ENCODE data around the gene VTN.

Gene VTN

DNA sequence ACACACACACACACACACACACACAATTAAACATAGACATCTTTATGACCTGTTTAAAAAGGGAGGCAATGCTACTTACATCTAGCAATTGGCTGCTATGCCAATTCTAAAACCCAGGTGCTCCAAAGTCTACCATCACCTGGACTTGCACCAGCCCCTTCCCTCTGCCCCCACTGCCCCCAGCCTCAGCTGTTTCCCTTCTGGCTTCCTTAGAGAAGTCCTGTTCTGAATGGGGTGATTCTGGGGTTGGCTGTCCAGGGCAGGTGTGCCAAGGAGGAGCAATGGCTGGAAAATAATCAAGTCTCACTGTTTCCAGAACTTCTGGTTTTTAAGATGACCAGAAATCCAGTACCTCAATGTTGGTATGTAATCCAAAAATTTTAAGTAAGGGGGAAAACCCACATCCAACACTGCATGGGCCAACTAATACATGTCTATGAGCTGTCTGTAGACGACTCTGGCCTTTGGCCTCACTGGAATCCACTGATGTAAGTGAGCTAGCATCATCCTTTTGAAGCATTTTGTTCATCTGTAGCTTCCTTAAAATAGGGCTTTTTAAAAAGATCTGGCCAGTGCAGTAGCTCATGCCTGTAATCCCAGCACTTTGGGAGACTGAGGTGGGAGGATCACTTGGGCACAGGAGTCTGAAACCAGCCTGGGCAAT is 36.9 kb downstream of the VTN start:
- 70% methylated on average over 1 of the region's 1 CpG; no CpG with 5 or more reads in 1 of the 2 experiments for WGBS, 2 experiments (ENCODE audit: insufficient coverage in 2 of 2)
- Histone ChIP-seq H3K9me3 (ENCODE audit: control insufficient read depth, low read length) (no peaks in the 10 kb centered on the region), H3K27ac (ENCODE audit: low read depth, low read length, severe bottlenecking) (no peak overlapping the region), H3K4me1 (ENCODE audit: control insufficient read depth, insufficient read depth, low read length, poor library complexity, severe bottlenecking) (peaks cover 22% of the 10 kb centered on the region), H3K4me3 (ENCODE audit: extremely low read depth, insufficient read depth, low read length, poor library complexity, severe bottlenecking) (no peak overlapping the region), H3K36me3 (ENCODE audit: control insufficient read depth, insufficient read depth, low read length) (peaks cover 41% of the 10 kb centered on the region)

- no peak overlapping the region for H3K27ac ChIP-seq (ENCODE audit: low read depth, low read length, severe bottlenecking)
- H3K4me1 ChIP-seq (ENCODE audit: control insufficient read depth, insufficient read depth, low read length, poor library complexity, severe bottlenecking): peaks cover 10% of the 10 kb centered on the region
- peaks cover 41% of the 10 kb centered on the region for H3K36me3 ChIP-seq (ENCODE audit: control insufficient read depth, insufficient read depth, low read length)
- H3K9me3 ChIP-seq (ENCODE audit: control insufficient read depth, low read length): no peaks in the 10 kb centered on the region
- WGBS, 2 experiments (ENCODE audit: insufficient coverage in 2 of 2): 94 to 98% methylated on average over 5 of the region's 6 CpGs
- no peak overlapping the region for H3K4me3 ChIP-seq (ENCODE audit: extremely low read depth, insufficient read depth, low read length, poor library complexity, severe bottlenecking)
These were observed 38.2 kb downstream of the VTN start for GRCh38 chr17:28331891-28332420.

- Histone ChIP-seq H3K4me3 (ENCODE audit: extremely low read depth, insufficient read depth, low read length, poor library complexity, severe bottlenecking) (no peak overlapping the region), H3K4me1 (ENCODE audit: control insufficient read depth, insufficient read depth, low read length, poor library complexity, severe bottlenecking) (peaks cover 8% of the 10 kb centered on the region), H3K9me3 (ENCODE audit: control insufficient read depth, low read length) (no peaks in the 10 kb centered on the region), H3K27ac (ENCODE audit: low read depth, low read length, severe bottlenecking) (no peak overlapping the region), H3K36me3 (ENCODE audit: control insufficient read depth, insufficient read depth, low read length) (peaks cover 52% of the 10 kb centered on the region)
- 92 to 93% methylated on average over 5 of the region's 5 CpGs for WGBS, 2 experiments (ENCODE audit: insufficient coverage in 2 of 2)
These were observed 39.4 kb downstream of the VTN start for GRCh38 chr17:28330671-28331070.

- Histone ChIP-seq H3K36me3 (ENCODE audit: control insufficient read depth, insufficient read depth, low read length) (peaks cover 68% of the 10 kb centered on the region), H3K4me3 (ENCODE audit: extremely low read depth, insufficient read depth, low read length, poor library complexity, severe bottlenecking) (no peak overlapping the region), H3K9me3 (ENCODE audit: control insufficient read depth, low read length) (no peaks in the 10 kb centered on the region), H3K27ac (ENCODE audit: low read depth, low read length, severe bottlenecking) (no peak overlapping the region), H3K4me1 (ENCODE audit: control insufficient read depth, insufficient read depth, low read length, poor library complexity, severe bottlenecking) (peaks cover 8% of the 10 kb centered on the region)
- 83% methylated on average over 2 of the region's 4 CpGs for WGBS, 2 experiments (ENCODE audit: insufficient coverage in 2 of 2)
These were observed 41.8 kb downstream of the VTN start for GRCh38 chr17:28328325-28328724.

DNA sequence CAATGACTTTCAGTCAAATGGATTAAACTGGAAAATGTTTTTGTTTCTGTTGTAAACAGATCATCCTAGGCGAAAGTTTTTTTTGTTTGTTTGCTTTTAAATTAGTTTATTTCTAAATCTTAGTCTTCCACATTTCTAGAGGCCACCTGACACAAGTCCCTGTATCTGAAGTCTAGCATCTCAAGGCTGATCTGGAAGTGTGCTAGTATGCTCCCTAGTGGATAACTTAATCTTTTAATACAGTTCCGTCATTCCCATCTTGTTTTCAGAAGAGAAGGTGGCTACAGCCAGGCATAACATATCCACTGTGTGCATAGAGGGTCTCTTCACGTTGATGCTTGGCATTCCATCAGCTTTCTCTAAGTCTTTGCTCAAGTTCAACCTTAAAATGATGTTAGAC is 42.4 kb downstream of the VTN start:
- WGBS, 2 experiments (ENCODE audit: insufficient coverage in 2 of 2): 83 to 86% methylated on average over 1 to 2 of the region's 3 CpGs
- Histone ChIP-seq H3K4me1 (ENCODE audit: control insufficient read depth, insufficient read depth, low read length, poor library complexity, severe bottlenecking) (peaks cover 8% of the 10 kb centered on the region), H3K4me3 (ENCODE audit: extremely low read depth, insufficient read depth, low read length, poor library complexity, severe bottlenecking) (no peak overlapping the region), H3K27ac (ENCODE audit: low read depth, low read length, severe bottlenecking) (no peak overlapping the region), H3K9me3 (ENCODE audit: control insufficient read depth, low read length) (no peaks in the 10 kb centered on the region), H3K36me3 (ENCODE audit: control insufficient read depth, insufficient read depth, low read length) (peaks cover 68% of the 10 kb centered on the region)

DNA sequence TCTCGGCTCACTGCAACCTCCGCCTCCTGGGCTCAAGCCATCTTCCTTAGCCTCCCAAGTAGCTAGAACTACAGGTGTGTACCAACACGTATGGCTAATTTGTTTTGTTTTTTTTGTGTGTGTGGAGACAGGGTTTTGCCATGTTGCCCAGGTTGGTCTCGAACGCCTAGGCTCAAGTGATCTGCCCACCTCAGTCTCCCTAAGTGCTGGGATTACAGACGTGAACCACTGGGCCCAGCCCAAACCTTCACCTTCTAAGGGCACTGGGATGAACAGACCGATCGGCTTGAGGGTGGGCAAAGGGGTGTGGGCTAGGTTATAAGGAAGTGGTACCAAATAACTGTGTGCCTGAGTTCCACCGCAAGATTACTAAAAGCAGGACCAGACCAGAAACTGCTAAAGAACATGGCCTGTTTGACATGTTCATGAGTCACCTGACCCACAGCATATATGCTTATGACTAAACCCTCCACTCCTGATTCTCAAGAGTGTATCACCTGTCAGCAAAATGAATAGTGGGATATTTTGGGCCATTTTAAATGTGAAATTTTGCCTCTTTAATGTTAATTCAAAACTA is 43.0 kb downstream of the VTN start:
- WGBS, 2 experiments (ENCODE audit: insufficient coverage in 2 of 2): 98 to 100% methylated on average over 2 to 8 of the region's 9 CpGs
- Histone ChIP-seq H3K4me1 (ENCODE audit: control insufficient read depth, insufficient read depth, low read length, poor library complexity, severe bottlenecking) (peaks cover 8% of the 10 kb centered on the region), H3K4me3 (ENCODE audit: extremely low read depth, insufficient read depth, low read length, poor library complexity, severe bottlenecking) (no peak overlapping the region), H3K27ac (ENCODE audit: low read depth, low read length, severe bottlenecking) (no peak overlapping the region), H3K9me3 (ENCODE audit: control insufficient read depth, low read length) (no peaks in the 10 kb centered on the region), H3K36me3 (ENCODE audit: control insufficient read depth, insufficient read depth, low read length) (peaks cover 71% of the 10 kb centered on the region)

DNA sequence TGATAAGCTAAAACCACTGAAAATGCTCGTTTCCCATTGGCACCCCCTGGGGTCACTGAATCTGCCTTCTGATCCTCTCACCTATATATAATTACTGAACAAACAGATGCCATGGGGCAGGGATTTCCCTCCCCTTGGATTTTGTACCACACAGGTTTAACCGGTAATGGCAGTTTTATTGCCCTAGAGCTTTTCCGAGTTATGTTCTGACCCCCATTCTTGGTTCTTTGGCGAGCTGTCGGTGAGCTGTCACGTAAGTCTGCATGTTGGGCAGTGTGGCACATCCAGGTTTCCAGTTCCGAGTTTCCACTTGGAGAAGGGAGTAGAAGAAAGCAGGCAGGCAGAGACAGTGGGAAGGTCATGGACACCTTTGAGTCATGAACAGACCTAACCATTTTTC is 44.0 kb downstream of the VTN start:
- Histone ChIP-seq H3K4me3 (ENCODE audit: extremely low read depth, insufficient read depth, low read length, poor library complexity, severe bottlenecking) (no peak overlapping the region), H3K36me3 (ENCODE audit: control insufficient read depth, insufficient read depth, low read length) (peaks cover 78% of the 10 kb centered on the region), H3K9me3 (ENCODE audit: control insufficient read depth, low read length) (no peaks in the 10 kb centered on the region), H3K27ac (ENCODE audit: low read depth, low read length, severe bottlenecking) (no peak overlapping the region), H3K4me1 (ENCODE audit: control insufficient read depth, insufficient read depth, low read length, poor library complexity, severe bottlenecking) (peaks cover 12% of the 10 kb centered on the region)
- WGBS, 2 experiments (ENCODE audit: insufficient coverage in 2 of 2): 95 to 100% methylated on average over 6 to 7 of the region's 7 CpGs

DNA sequence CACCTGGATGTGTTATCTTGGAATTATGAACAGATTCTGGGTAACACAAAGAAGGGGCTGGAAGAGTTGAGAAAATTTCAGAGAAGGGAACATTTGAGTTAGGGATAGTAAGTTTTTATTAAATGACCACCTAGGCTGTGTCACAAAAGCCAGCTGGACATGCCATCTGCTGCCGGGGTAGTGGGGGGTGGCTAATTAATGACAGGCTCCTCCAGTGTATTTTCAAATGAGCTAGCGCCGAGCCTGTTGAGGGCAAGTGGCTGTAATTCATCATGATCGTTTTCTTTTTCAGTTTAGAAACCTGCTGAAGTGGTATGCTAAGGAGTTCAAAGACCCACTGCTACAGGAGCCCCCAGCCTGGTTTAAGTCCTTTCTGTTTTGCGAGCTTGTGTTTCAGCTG is 44.9 kb downstream of the VTN start:
- H3K36me3 ChIP-seq (ENCODE audit: control insufficient read depth, insufficient read depth, low read length): peaks cover 79% of the 10 kb centered on the region
- no peaks in the 10 kb centered on the region for H3K9me3 ChIP-seq (ENCODE audit: control insufficient read depth, low read length)
- H3K4me3 ChIP-seq (ENCODE audit: extremely low read depth, insufficient read depth, low read length, poor library complexity, severe bottlenecking): no peak overlapping the region
- H3K4me1 ChIP-seq (ENCODE audit: control insufficient read depth, insufficient read depth, low read length, poor library complexity, severe bottlenecking): peaks cover 14% of the 10 kb centered on the region
- no peak overlapping the region for H3K27ac ChIP-seq (ENCODE audit: low read depth, low read length, severe bottlenecking)
- 87 to 91% methylated on average over 4 to 5 of the region's 5 CpGs for WGBS, 2 experiments (ENCODE audit: insufficient coverage in 2 of 2)

- no peak overlapping the region for H3K4me3 ChIP-seq (ENCODE audit: extremely low read depth, insufficient read depth, low read length, poor library complexity, severe bottlenecking)
- peaks cover 14% of the 10 kb centered on the region for H3K4me1 ChIP-seq (ENCODE audit: control insufficient read depth, insufficient read depth, low read length, poor library complexity, severe bottlenecking)
- no peaks in the 10 kb centered on the region for H3K9me3 ChIP-seq (ENCODE audit: control insufficient read depth, low read length)
- 91 to 100% methylated on average over 1 of the region's 3 CpGs for WGBS, 2 experiments (ENCODE audit: insufficient coverage in 2 of 2)
- no peak overlapping the region for H3K27ac ChIP-seq (ENCODE audit: low read depth, low read length, severe bottlenecking)
- peaks cover 77% of the 10 kb centered on the region for H3K36me3 ChIP-seq (ENCODE audit: control insufficient read depth, insufficient read depth, low read length)
These were observed 45.3 kb downstream of the VTN start for GRCh38 chr17:28324781-28325180.

DNA sequence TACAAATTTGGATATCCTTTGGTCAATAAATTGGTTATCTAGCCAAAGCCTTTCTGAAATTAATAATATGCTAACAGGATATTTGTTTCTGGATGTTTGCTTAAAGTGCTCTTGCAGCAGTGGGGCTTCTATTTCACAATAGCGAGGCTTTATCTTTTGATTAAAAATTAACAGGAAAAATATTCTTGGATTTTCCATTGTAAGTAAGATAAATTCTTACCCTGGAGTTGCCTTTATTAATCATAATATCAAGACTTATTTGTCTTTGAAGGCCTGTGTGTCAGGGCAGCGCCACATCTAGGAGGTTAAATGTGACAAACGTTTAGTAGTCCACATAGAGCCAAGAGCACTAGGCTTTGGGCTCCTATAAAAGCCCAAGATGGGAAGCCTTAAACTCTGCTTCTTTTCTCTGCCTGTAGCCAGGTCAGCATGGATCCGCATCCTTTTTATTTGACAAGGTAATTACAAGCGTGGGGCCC is 45.8 kb downstream of the VTN start:
- 91 to 93% methylated on average over 3 of the region's 5 CpGs for WGBS, 2 experiments (ENCODE audit: insufficient coverage in 2 of 2)
- Histone ChIP-seq H3K36me3 (ENCODE audit: control insufficient read depth, insufficient read depth, low read length) (peaks cover 74% of the 10 kb centered on the region), H3K4me3 (ENCODE audit: extremely low read depth, insufficient read depth, low read length, poor library complexity, severe bottlenecking) (no peak overlapping the region), H3K27ac (ENCODE audit: low read depth, low read length, severe bottlenecking) (no peak overlapping the region), H3K4me1 (ENCODE audit: control insufficient read depth, insufficient read depth, low read length, poor library complexity, severe bottlenecking) (peaks cover 14% of the 10 kb centered on the region), H3K9me3 (ENCODE audit: control insufficient read depth, low read length) (no peaks in the 10 kb centered on the region)
